Sigmoid colon (tissue), 7 donors: Measurements from ENCODE around the gene PCDHGA1. TPM values are rescaled to one million over a fixed set of nuclear protein-coding genes. Genes with fewer than 3 reads are reported as not detected.

Source experiments
- DNase-seq: peaks from one replicate; pipeline ENCODE4 v3.0.0-alpha.2; 2019
- H3K27ac ChIP-seq, 4 donors: fragments of 200-600 bp; sonication (generic); one replicate each; pipeline ENCODE4 v1.5.1; 2016 to 2019; ENCODE audit warnings: mild to moderate bottlenecking in 1 of 4
- H3K27me3 ChIP-seq, 3 donors: fragments of 200-600 bp; sonication (generic); one replicate each; pipeline ENCODE4 v1.5.1; 2019; ENCODE audit warnings: mild to moderate bottlenecking in 1 of 3
- H3K36me3 ChIP-seq, 4 donors: fragments of 200-600 bp; sonication (generic); one replicate each; pipeline ENCODE4 v1.5.1; 2016 to 2019
- H3K4me1 ChIP-seq, 4 donors: fragments of 200-600 bp; sonication (generic); one replicate each; pipeline ENCODE4 v1.5.1; 2017 to 2019
- H3K4me3 ChIP-seq, 4 donors: fragments of 200-600 bp; sonication (generic); one replicate each; pipeline ENCODE4 v1.5.1; 2017 to 2019; ENCODE audit warnings: mild to moderate bottlenecking in 2 of 4, moderate library complexity in 1 of 4
- H3K9me3 ChIP-seq, 4 donors: fragments of 200-600 bp in 3 of 4; sonication (generic) in 3 of 4; one replicate each; pipeline versions ENCODE4 v1.5.1 to v1.6.1; 2013 to 2019
- EP300 ChIP-seq, 4 donors: sonication (generic); formaldehyde crosslinking; IDR thresholded peaks; one replicate each; pipeline ENCODE4 v1.6.1; 2017; ENCODE audit warnings: antibody characterized with exemption in 4 of 4
- POLR2A ChIP-seq, 2 donors: fragments of 450-650 bp; IDR thresholded peaks; one replicate each; pipeline ENCODE4 v1.6.1; 2016; ENCODE audit warnings: antibody characterized with exemption in 2 of 2, mild to moderate bottlenecking in 2 of 2, moderate library complexity in 2 of 2
- POLR2AphosphoS5 ChIP-seq, 4 donors: sonication (generic); formaldehyde crosslinking; IDR thresholded peaks; one replicate each; pipeline ENCODE4 v1.6.1; 2017; ENCODE audit warnings: antibody characterized with exemption in 4 of 4
- WGBS, 2 donors: extraction: QIAGEN DNeasy Blood & Tissue Kit; methylation state at CpG; one replicate each; pipeline ENCODE4 v1.1.7; 2013; 5-methylcytosine and 5-hydroxymethylcytosine counted together
- intact Hi-C: fragments of 100-400 bp; cut with DNase I; formaldehyde crosslinking; loops from one replicate; pipeline ENCODE4 v1.15.1; 2023
- polyA plus RNA-seq, 3 donors: library from polyadenylated mRNA; stranded (reverse); fragments of 200-250 nt; gene quantifications; one replicate each; pipeline ENCODE4 v1.2.3, GENCODE V29; 2013
- total RNA-seq, 4 donors: library from RNA; depleted of rRNA; stranded (reverse); fragments of >200 nt; gene quantifications; one replicate each; pipeline ENCODE4 v1.1.0, GENCODE V29; 2016
- TF ChIP-seq, protein P1 (sequence below), 4 experiments: fragments of 450-650 bp in 3 of 4; fragments of 200-600 bp in 1 of 4; IDR thresholded peaks; one replicate each; pipeline ENCODE4 v1.5.1; 2016 to 2019; ENCODE audit warnings: antibody characterized with exemption in 4 of 4, mild to moderate bottlenecking in 3 of 4, moderate library complexity in 2 of 4
- donor health status: healthy with polysubstance abuse.
- donor health status: Bipolar disorder and iron deficiency.
- donor health status: healthy.

PCDHGA1 gene
- total and polyA plus RNA-seq, 7 donors = 0.26 to 1.4 (median 1.1) TPM; not detected in 2

DNA sequence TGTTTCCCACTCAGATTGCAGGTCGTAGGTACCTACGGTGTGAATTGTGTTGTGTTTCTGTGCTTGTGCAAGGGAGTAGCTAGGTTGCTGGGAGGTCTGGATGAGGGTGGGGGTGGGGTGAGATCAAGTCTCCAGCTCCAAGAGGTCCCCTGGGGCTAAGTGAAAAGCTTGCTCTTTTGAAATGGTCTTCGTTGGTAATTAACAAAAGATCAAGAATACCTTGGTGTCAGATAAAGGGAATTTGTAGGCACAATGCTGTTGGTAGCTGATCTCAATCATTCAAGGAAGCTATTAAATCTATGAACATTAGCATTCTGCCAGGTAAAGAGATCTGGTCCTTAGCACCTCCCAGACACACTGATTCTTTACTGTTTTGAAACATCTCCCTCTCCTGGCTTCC lies 153.6 kb downstream of the PCDHGA1 start:
- no peak overlapping the region for H3K27ac ChIP-seq
- no peaks in the 10 kb centered on the region for H3K9me3 ChIP-seq
- TF ChIP-seq EP300 (IDR thresholded peaks at IDR 0.05) = no peak
- TF ChIP-seq, protein P1, sequence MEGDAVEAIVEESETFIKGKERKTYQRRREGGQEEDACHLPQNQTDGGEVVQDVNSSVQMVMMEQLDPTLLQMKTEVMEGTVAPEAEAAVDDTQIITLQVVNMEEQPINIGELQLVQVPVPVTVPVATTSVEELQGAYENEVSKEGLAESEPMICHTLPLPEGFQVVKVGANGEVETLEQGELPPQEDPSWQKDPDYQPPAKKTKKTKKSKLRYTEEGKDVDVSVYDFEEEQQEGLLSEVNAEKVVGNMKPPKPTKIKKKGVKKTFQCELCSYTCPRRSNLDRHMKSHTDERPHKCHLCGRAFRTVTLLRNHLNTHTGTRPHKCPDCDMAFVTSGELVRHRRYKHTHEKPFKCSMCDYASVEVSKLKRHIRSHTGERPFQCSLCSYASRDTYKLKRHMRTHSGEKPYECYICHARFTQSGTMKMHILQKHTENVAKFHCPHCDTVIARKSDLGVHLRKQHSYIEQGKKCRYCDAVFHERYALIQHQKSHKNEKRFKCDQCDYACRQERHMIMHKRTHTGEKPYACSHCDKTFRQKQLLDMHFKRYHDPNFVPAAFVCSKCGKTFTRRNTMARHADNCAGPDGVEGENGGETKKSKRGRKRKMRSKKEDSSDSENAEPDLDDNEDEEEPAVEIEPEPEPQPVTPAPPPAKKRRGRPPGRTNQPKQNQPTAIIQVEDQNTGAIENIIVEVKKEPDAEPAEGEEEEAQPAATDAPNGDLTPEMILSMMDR (IDR thresholded peaks at IDR 0.05) = no peak
- no peak for TF ChIP-seq POLR2A (IDR thresholded peaks at IDR 0.05)
- TF ChIP-seq POLR2AphosphoS5 (IDR thresholded peaks at IDR 0.05) = no peak
- no peaks in the 10 kb centered on the region for H3K27me3 ChIP-seq
- peaks cover 0 to 85% (median 55%) of the 10 kb centered on the region in 4 donors for H3K4me1 ChIP-seq
- intact Hi-C loops = no loop called here
- WGBS, 2 donors = 47 to 62% methylated on average over 3 of the region's 3 CpGs
- no peak for DNase-seq
- peak overlapping the region in 1 of 4 donors; percentile 50 for H3K4me3 ChIP-seq
- peaks cover 0 to 10% (median 2%) of the 10 kb centered on the region in 4 donors for H3K36me3 ChIP-seq

DNA sequence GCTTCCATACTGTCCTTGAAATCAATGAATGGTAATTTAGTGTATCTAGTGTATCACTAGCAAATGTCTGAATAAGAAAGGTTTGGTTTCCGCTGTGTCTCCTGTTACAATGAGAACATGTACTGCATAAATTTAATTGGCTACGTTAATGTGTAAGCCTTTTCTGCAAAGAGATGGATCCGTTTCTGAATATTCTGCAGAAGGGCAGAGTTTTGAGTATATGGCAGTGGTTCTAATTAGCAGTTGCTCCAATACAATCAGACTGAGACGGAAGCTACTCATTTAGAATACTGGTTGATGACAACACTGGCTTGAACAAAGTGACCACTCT lies 154.0 kb downstream of the PCDHGA1 start:
- peaks cover 0 to 85% (median 56%) of the 10 kb centered on the region in 4 donors for H3K4me1 ChIP-seq
- 17 to 19% methylated on average over 4 of the region's 4 CpGs for WGBS, 2 donors
- H3K27me3 ChIP-seq = no peaks in the 10 kb centered on the region

DNA sequence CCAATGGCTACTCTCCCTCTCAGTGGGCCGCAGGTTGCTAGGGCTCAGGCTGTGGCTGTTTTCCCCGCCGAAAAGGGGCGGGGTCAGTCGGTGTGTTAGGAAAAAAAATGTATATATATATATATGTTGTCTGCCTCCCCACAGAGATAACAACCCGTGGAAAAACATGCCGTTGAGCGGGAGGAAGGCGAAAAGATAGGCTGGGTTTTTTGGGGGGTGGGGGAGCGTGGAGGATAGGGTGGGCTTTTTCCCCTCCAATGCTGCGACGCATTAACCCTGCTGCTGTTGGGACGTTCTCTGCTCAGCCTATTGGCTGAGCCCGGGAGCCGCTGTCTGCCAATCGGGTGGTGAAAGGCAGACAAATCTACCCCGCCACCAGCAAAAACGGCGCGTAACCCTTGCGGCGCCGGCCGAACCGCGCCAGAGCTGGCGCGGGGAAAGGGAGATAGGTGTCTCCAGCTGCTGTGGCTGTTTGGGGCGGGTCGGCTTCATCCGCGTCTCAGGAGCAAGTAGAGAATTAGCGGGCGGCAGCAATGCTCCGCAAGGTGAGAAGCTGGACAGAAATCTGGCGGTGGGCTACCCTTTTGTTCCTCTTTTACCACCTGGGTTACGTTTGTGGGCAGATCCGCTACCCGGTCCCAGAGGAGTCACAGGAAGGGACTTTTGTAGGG lies 154.5 kb downstream of the PCDHGA1 start, which contains the start of gene PCDHGC4:
Gene PCDHGC4 (plus strand): TSS at position 390 of the 671 bp plus-strand sequence. CDS start 144 bp downstream, at position 534.
- WGBS, 2 donors = 5 to 7% methylated on average over 39 of the region's 39 CpGs
- intact Hi-C loops = no loop called here
- TF ChIP-seq POLR2AphosphoS5 (IDR thresholded peaks at IDR 0.05) = no peak
- TF ChIP-seq, protein P1 (IDR thresholded peaks at IDR 0.05) = no peak
- no peak for TF ChIP-seq POLR2A (IDR thresholded peaks at IDR 0.05)
- TF ChIP-seq EP300 (IDR thresholded peaks at IDR 0.05) = no peak
- H3K4me3 ChIP-seq = peak within 1 kb of the TSS; percentile 6 to 50 (median 42)
- peaks cover 0 to 85% (median 54%) of the 10 kb centered on the region in 4 donors for H3K4me1 ChIP-seq
- peak within 1 kb of the TSS in 1 of 4 donors; percentile 30 for H3K27ac ChIP-seq
- DNase-seq = no peak
- peaks cover 0 to 10% (median 2%) of the 10 kb centered on the region in 4 donors for H3K36me3 ChIP-seq
- H3K27me3 ChIP-seq = no peaks in the 10 kb centered on the region
- no peaks in the 10 kb centered on the region for H3K9me3 ChIP-seq

More for the DNA sequence above, 154.0 kb downstream of the PCDHGA1 start:
- H3K36me3 ChIP-seq = peaks cover 0 to 10% (median 2%) of the 10 kb centered on the region in 4 donors
- H3K4me3 ChIP-seq = peak overlapping the region in 3 of 4 donors; percentile 34 to 50 (median 50)
- no peaks in the 10 kb centered on the region for H3K9me3 ChIP-seq
- H3K27ac ChIP-seq = peak overlapping the region in 1 of 4 donors; percentile 30
- TF ChIP-seq POLR2A (IDR thresholded peaks at IDR 0.05) (no peak), EP300 (IDR thresholded peaks at IDR 0.05) (no peak), POLR2AphosphoS5 (IDR thresholded peaks at IDR 0.05) (no peak)
- TF ChIP-seq, protein P1 (IDR thresholded peaks at IDR 0.05) = no peak
- intact Hi-C loops = no loop called here
- no peak for DNase-seq

DNA sequence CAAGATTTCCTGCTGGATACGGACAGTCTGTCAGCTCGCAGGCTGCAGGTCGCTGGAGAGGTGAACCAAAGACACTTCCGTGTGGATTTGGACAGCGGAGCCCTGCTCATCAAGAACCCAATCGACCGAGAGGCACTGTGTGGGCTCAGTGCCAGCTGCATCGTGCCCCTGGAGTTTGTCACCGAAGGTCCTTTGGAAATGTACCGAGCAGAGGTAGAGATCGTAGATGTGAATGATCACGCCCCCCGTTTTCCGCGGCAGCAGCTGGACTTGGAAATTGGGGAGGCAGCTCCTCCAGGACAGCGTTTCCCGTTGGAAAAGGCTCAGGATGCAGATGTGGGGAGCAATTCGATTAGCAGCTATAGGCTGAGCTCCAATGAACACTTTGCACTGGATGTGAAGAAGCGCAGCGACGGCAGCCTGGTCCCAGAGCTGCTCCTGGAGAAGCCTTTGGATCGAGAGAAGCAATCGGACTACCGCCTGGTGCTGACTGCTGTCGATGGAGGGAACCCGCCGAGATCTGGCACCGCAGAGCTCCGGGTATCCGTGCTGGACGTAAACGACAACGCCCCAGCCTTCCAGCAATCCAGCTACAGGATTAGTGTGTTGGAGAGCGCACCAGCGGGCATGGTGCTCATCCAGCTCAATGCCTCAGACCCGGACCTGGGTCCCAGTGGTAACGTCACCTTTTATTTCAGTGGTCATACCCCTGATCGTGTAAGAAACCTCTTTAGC lies 155.2 kb downstream of the PCDHGA1 start:
- H3K36me3 ChIP-seq = peaks cover 0 to 17% (median 2%) of the 10 kb centered on the region in 4 donors
- H3K27ac ChIP-seq = no peak overlapping the region
- WGBS, 2 donors = 48 to 61% methylated on average over 38 of the region's 38 CpGs
- intact Hi-C loops = no loop called here
- no peaks in the 10 kb centered on the region for H3K9me3 ChIP-seq
- TF ChIP-seq POLR2AphosphoS5 (IDR thresholded peaks at IDR 0.05) (no peak), EP300 (IDR thresholded peaks at IDR 0.05) (no peak), POLR2A (IDR thresholded peaks at IDR 0.05) (no peak)
- TF ChIP-seq, protein P1 (IDR thresholded peaks at IDR 0.05) = no peak
- H3K27me3 ChIP-seq = no peaks in the 10 kb centered on the region
- peak overlapping the region; percentile 6 to 50 (median 42) for H3K4me3 ChIP-seq
- peaks cover 0 to 79% (median 48%) of the 10 kb centered on the region in 4 donors for H3K4me1 ChIP-seq
- no peak for DNase-seq
